Muscle layer of colon (tissue), 2 donors: ENCODE results near the gene FRS2.

Experiments used
- H3K27ac ChIP-seq: one replicate; pipeline ENCODE4 v1.7.0; 2013; ENCODE audit warnings: low read depth, mild to moderate bottlenecking, low read length, moderate library complexity
- H3K27me3 ChIP-seq, 2 donors: one replicate each; pipeline ENCODE4 v1.7.0; 2013; ENCODE audit warnings: low read length in 2 of 2, mild to moderate bottlenecking in 2 of 2; ENCODE audit not compliant: insufficient read depth in 2 of 2, control insufficient read depth in 1 of 2
- H3K36me3 ChIP-seq: one replicate; pipeline ENCODE4 v1.7.0; 2013; ENCODE audit warnings: mild to moderate bottlenecking, low read length; ENCODE audit not compliant: insufficient read depth
- H3K4me1 ChIP-seq: one replicate; pipeline ENCODE4 v1.7.0; 2013; ENCODE audit warnings: mild to moderate bottlenecking, low read length; ENCODE audit not compliant: insufficient read depth
- H3K4me3 ChIP-seq, 2 donors: one replicate each; pipeline ENCODE4 v1.7.0; 2013; ENCODE audit warnings: low read length in 2 of 2, low read depth in 1 of 2, mild to moderate bottlenecking in 1 of 2, moderate library complexity in 1 of 2
- H3K9ac ChIP-seq: one replicate; pipeline ENCODE4 v1.7.0; 2013; ENCODE audit warnings: low read length
- H3K9me3 ChIP-seq: one replicate; pipeline ENCODE4 v1.7.0; 2013; ENCODE audit warnings: mild to moderate bottlenecking, low read length
- donor health status: abdominal sarcoma.
- donor health status: Adenocarcinoma of cecum.

The FRS2 gene

DNA sequence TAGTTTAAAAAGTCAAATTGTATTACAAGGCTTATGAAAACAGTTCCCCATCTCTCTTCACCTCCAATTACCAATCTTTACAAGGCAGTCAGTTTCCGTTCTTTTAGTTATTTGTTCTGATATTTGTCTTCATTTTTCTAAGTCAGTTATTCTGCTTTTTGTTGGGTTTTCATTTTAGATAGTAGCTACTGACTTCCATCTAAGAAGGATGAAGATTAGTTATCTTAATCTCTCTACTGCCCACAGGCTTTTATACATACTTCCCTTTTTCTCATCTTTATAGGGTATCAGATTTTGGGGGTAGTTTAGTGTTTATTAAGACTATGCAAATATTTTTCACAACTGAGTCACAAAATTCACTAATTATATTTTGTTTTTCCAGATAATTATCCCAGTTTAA, 38.4 kb downstream of the FRS2 start:
- H3K4me3 ChIP-seq: no peak overlapping the region
- no peaks in the 10 kb centered on the region for H3K9me3 ChIP-seq
- H3K4me1 ChIP-seq: peaks cover 49% of the 10 kb centered on the region
- H3K27ac ChIP-seq: no peak overlapping the region
- H3K9ac ChIP-seq: no peak overlapping the region
- no peaks in the 10 kb centered on the region for H3K36me3 ChIP-seq
- H3K27me3 ChIP-seq: no peaks in the 10 kb centered on the region

DNA sequence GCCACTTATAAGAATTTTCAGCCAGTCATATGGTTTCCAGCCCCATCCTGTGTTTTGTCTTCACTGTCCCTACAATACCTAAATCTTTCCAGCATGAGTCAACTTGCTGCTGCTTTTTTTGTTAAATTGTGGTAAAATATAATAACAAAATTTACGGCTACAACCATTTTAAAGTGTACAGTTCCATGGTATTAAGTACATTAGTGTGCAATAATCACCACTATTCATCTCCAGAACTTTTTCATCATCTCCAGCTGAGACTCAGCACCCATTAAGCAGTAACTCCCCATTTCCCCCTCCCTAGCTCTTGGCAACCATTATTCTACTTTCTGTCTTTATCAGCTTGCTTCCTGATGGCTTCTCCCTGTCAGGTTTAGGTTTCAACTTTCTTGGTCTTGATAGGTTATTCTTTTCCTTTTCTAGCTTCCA, 39.1 kb downstream of the FRS2 start:
- Histone ChIP-seq H3K9me3 (no peaks in the 10 kb centered on the region), H3K9ac (no peak overlapping the region), H3K27me3 (no peaks in the 10 kb centered on the region), H3K36me3 (no peaks in the 10 kb centered on the region), H3K4me3 (no peak overlapping the region), H3K4me1 (peaks cover 54% of the 10 kb centered on the region), H3K27ac (no peak overlapping the region)

DNA sequence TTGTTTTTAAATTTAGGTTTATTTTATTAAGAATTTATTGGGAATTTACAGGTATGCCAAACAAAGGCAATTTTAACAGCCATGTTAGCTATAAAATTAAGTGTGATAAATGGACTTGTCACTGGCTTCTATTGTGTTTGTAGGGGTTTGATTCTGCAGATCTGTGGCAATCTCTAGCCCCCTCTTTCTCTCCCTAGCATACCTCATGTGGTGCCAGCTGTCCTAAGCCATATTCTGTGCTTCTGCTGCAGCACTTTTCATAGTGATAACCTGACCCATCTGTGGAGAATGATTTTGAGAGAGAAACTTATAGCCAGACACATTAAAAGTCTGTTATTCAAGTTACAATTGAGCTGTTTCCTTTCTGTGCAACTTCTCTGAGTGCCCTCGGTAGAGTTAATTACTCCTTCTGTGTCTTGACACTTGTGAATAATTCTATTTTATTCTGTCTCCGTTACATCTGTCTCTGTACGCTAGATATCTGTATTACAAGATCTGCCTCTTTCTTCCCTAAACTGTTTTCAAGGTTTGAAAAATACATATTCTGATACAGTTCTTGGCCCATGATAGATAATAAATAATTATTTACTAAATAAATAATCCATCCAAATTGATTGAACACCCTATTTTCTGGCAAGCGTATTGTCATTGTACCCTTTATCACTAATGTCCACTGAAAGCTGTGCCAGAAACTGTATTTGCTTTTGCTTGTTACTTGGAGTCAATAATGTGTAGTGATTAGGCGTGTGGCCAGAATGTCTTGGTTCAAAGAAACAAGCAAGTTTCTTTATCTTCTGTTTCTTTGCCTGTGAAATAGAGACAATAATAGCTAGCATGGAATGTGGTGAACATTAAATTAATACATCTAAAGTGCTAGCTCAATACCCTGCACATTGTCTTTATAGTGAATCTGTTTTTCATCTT, 40.0 kb downstream of the FRS2 start:
- Histone ChIP-seq H3K4me3 (no peak overlapping the region), H3K27ac (no peak overlapping the region), H3K4me1 (peaks cover 57% of the 10 kb centered on the region), H3K9ac (no peak overlapping the region), H3K9me3 (no peaks in the 10 kb centered on the region), H3K36me3 (no peaks in the 10 kb centered on the region), H3K27me3 (no peaks in the 10 kb centered on the region)

DNA sequence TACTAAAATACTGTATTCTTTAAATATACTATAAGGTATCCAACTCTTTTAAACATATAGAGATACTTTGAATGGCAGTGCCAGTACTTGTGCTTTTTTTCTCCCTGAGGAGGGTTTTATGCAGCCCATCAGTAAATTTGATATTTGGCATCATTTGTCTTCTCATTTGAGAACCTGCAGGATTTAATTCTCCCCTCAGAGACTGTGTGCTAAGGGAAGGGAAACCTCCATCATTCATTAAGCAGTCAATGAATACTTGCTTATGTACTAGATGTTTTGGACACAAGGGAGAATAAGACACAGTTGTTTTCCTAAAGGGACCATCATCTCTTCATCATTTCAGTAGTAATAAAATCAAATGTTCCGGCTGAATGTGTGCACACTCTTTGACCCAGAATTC, 40.8 kb downstream of the FRS2 start:
- H3K4me1 ChIP-seq: peaks cover 58% of the 10 kb centered on the region

DNA sequence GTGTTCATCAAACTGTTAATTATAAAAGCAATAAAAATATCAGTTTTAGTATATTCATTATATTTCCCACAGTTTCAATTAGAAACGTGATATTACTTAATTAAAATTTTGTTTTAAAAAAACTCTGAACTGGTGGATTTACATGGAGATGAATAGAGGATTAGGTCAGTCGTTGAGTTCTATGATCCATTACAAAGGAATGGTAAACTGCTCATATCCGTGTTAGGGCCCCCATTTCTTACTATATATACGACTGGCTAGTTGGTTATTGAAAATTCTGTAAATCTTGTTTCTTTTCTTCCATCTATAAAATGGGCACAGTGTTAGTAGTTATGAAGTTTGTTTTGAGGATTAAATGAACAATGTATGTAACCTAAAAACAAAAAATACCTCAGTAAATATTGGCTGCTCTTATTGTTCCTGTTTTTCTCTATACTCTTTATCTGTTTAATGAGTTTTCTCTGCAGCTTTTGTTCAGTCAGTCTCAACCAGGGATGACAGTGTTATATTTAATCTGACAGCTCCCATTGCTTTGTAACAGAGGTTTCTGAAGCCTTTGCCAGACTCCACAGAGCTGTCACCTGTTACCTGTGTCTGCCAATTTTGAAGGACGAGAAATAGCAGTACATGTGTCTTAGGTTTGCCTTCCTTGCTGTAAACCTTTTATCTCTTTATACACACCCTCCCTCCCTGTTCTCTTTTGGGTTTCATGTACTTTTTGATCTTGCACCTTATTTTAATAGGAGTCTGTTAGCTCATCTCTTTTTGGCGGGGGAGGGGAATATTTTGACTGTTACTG, 41.5 kb downstream of the FRS2 start:
- Histone ChIP-seq H3K9me3 (no peaks in the 10 kb centered on the region), H3K4me3 (no peak overlapping the region), H3K27me3 (no peaks in the 10 kb centered on the region), H3K4me1 (peaks cover 57% of the 10 kb centered on the region), H3K36me3 (no peaks in the 10 kb centered on the region), H3K9ac (no peak overlapping the region), H3K27ac (no peak overlapping the region)

More for the DNA sequence above, 40.8 kb downstream of the FRS2 start:
- Histone ChIP-seq H3K9me3 (no peaks in the 10 kb centered on the region), H3K9ac (no peak overlapping the region), H3K4me3 (no peak overlapping the region), H3K27me3 (no peaks in the 10 kb centered on the region), H3K27ac (no peak overlapping the region), H3K36me3 (no peaks in the 10 kb centered on the region)

DNA sequence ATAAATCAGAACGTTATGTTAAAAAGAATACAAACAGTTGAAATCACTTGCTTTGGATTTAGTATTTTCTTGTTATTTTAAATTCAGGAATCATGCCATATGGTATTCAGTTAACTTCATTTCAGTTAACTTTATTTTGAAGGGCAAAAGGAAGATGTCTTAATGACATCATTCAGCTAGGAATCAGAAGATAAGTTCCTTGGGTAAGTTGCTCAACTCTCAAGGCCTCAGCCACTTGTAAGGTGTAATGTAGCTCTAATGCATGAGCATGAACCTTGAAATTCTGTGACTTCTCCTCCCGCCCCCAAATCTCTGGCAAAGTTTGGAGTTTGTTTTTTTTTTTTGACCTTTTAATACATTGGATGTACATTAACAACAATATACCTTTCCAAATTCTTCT, 42.6 kb downstream of the FRS2 start:
- Histone ChIP-seq H3K9ac (no peak overlapping the region), H3K27me3 (no peaks in the 10 kb centered on the region), H3K9me3 (no peaks in the 10 kb centered on the region), H3K4me3 (no peak overlapping the region), H3K4me1 (peaks cover 57% of the 10 kb centered on the region), H3K27ac (no peak overlapping the region), H3K36me3 (no peaks in the 10 kb centered on the region)

DNA sequence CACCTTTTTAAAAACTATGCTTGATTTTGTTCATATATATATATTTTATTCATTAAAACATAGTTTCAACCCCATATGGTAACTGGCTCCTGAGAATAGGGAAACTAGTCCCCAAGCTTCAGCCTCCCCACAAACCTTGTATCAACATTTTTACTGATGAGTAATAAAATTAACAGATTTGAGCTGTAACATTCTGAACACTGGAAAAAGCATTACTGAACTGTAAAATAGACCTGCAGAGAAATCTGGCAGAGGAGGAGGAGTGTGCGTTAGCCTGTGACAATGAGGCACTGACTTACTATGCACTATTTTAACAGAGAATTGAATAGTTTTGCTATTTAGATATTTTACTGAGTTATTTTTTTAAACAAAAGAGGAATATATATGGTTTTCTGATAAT, 43.1 kb downstream of the FRS2 start:
- Histone ChIP-seq H3K4me3 (no peak overlapping the region), H3K4me1 (peaks cover 57% of the 10 kb centered on the region), H3K27ac (no peak overlapping the region), H3K9me3 (no peaks in the 10 kb centered on the region), H3K9ac (no peak overlapping the region), H3K27me3 (no peaks in the 10 kb centered on the region), H3K36me3 (no peaks in the 10 kb centered on the region)

DNA sequence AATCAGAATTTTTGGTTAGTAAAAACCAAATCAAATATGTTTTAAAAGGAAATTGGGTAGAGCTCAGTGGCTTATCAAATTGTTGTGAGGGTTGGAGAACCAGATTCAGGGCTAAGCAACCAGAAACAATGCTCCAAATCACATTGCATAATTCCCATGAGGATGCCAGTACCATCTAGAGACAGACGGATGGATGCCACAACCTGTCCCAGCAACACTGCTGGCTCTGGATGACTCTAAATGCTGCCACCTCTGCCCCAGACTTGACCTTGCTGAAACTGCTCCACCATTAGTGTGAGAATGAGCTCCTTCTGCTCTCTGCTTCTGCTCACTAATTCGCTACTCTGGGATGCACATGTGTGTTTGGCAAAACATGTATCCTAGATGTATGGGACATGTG, 43.9 kb downstream of the FRS2 start:
- Histone ChIP-seq H3K27ac (no peak overlapping the region), H3K9ac (no peak overlapping the region), H3K36me3 (no peaks in the 10 kb centered on the region), H3K9me3 (no peaks in the 10 kb centered on the region), H3K27me3 (no peaks in the 10 kb centered on the region), H3K4me1 (peaks cover 55% of the 10 kb centered on the region), H3K4me3 (no peak overlapping the region)

DNA sequence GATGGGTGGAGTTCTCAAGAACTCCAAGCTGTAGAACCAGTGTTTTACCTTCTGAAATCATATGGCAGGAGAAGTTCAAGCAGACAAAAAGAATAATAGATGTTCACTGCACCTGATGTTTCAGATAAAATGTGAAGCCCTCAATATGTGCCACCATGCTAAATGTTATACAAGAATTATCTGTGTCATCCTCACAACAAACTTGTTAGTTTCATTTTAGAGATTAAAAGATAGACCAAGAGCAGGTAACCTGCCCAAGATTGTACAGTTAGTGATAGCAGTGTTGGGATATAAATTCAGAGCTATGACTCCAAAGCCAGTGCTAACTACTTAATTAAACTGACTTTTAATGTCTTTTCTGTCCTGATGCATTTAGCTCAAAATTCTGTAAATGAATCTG, 44.7 kb downstream of the FRS2 start:
- H3K27ac ChIP-seq: no peak overlapping the region
- H3K9ac ChIP-seq: no peak overlapping the region
- H3K9me3 ChIP-seq: no peaks in the 10 kb centered on the region
- no peaks in the 10 kb centered on the region for H3K36me3 ChIP-seq
- H3K4me1 ChIP-seq: peaks cover 48% of the 10 kb centered on the region
- no peak overlapping the region for H3K4me3 ChIP-seq
- no peaks in the 10 kb centered on the region for H3K27me3 ChIP-seq

DNA sequence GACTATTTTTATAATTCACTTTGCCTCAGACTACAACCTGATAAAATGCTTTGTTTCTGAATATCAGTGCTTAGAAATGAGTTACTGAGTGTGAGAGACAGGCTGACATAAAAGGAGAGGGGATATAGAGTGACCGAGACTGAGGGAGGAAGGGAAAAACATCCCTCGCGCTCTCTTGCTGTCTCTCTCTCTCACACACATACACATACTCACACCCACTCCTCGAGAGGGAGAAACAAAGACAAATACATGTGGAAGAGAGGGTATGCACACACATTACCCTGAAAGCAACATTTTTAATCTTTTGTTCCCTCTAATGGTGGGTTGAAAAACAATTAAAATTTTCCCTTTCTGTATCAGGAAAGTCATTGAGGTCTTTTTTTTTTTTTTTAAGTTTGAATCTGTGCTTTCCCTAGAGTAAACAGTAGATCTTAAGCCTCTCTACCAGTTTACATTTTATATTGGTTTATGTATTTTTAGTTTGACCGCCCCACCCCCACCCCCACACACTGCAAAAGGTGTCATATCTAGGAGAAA, 45.3 kb downstream of the FRS2 start:
- Histone ChIP-seq H3K27ac (no peak overlapping the region), H3K9ac (no peak overlapping the region), H3K27me3 (no peaks in the 10 kb centered on the region), H3K36me3 (no peaks in the 10 kb centered on the region), H3K4me3 (no peak overlapping the region), H3K4me1 (peaks cover 42% of the 10 kb centered on the region), H3K9me3 (no peaks in the 10 kb centered on the region)

DNA sequence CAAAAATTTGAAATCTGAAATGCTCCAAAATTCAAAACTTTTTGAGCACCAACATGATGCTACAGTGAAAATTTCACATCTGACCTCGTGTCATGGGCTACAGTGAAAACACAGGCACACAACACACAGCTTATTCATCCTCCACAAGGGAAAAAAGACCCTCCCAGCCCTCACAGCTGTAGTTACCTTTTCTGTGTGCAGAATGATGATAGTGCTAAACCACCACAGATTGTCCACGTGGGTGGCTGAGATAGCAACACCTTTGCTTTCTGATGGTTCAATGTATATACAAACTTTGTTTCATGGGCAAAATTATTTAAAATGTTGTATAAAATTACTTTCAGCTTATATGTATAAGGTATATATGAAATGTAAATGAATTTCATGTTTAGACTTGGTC, 46.8 kb downstream of the FRS2 start:
- H3K27me3 ChIP-seq: no peaks in the 10 kb centered on the region
- no peaks in the 10 kb centered on the region for H3K36me3 ChIP-seq
- no peaks in the 10 kb centered on the region for H3K9me3 ChIP-seq
- no peak overlapping the region for H3K27ac ChIP-seq
- H3K4me1 ChIP-seq: peaks cover 28% of the 10 kb centered on the region
- H3K9ac ChIP-seq: no peak overlapping the region
- no peak overlapping the region for H3K4me3 ChIP-seq
